Measurements from ENCODE around the gene LDB2. TPM values are rescaled to one million over a fixed set of nuclear protein-coding genes. Genes with fewer than 3 reads are reported as not detected.

LDB2 gene
- total RNA-seq, 4 donors from 2014 or later: 7.0 to 26.4 (median 18.1) TPM

DNA sequence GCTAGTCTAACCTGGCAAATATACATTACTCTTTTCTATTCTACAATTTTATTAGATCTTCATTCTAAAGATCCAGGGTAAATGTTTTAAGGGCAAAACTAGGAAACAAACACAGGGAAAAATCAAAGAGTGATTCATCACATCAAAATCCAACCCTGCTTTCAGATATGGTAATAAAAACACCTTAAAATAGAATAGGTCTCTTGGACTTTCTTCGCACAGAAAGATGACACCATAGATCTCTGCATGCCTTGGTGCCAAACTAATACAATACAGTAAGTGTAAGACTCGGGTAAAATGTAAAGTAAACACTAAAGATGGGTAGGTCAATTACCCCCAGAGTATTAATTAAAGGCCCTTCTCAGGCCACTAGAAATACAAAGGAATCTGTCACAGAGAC, 34.2 kb downstream of the LDB2 start:
- no peaks in the 10 kb centered on the region for H3K36me3 ChIP-seq
- H3K27ac ChIP-seq: peak overlapping the region; percentile 17 to 63 (median 36)
- intact Hi-C loops (cut with DNase I; ENCODE audit: low total_unique reads) (no loop called here), in situ Hi-C loops (cut with MboI; ENCODE audit: low sequenced_read_pairs in 4 of 4) (no loop called here)
- H3K4me1 ChIP-seq: peaks cover 0 to 13% of the 10 kb centered on the region in 2 donors
- H3K9me3 ChIP-seq: no peaks in the 10 kb centered on the region
- H3K4me3 ChIP-seq: no peak overlapping the region
- no peaks in the 10 kb centered on the region for H3K27me3 ChIP-seq
- no peak for ATAC-seq
- DNase-seq: no peak
- no peak for TF ChIP-seq POLR2A (IDR thresholded peaks at IDR 0.05)
- TF ChIP-seq, protein P1, sequence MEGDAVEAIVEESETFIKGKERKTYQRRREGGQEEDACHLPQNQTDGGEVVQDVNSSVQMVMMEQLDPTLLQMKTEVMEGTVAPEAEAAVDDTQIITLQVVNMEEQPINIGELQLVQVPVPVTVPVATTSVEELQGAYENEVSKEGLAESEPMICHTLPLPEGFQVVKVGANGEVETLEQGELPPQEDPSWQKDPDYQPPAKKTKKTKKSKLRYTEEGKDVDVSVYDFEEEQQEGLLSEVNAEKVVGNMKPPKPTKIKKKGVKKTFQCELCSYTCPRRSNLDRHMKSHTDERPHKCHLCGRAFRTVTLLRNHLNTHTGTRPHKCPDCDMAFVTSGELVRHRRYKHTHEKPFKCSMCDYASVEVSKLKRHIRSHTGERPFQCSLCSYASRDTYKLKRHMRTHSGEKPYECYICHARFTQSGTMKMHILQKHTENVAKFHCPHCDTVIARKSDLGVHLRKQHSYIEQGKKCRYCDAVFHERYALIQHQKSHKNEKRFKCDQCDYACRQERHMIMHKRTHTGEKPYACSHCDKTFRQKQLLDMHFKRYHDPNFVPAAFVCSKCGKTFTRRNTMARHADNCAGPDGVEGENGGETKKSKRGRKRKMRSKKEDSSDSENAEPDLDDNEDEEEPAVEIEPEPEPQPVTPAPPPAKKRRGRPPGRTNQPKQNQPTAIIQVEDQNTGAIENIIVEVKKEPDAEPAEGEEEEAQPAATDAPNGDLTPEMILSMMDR (IDR thresholded peaks at IDR 0.05 in 4 of 5, conservative IDR thresholded peaks at IDR 0.05 in 1 of 5): no peak

DNA sequence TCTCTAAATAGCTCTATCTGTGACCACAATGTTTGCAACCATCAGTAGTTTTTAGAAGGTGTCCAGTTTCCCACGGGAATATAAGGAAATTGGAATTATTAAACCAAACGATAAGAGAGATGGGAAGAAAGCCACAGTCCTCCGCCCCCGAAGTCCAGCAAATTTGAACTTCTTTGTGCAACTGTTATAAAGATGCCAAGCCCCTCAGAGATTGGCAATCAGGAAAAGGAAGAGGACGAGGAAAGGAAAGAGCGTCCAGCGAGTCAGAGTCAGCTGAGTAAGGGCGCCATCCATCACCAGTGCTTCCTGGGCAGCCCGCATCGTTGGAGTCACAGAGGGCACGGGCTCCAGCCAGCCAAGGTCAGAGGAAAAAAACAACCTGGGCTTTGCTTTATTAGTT, 35.7 kb downstream of the LDB2 start:
- no peak overlapping the region for H3K4me3 ChIP-seq
- peak in 1 of 2 donors; percentile 36 for ATAC-seq
- intact Hi-C loops (cut with DNase I; ENCODE audit: low total_unique reads): no loop called here
- DNase-seq: no peak
- in situ Hi-C loops (cut with MboI; ENCODE audit: low sequenced_read_pairs in 4 of 4): no loop called here
- no peaks in the 10 kb centered on the region for H3K36me3 ChIP-seq
- peak overlapping the region in 3 of 4 donors; percentile 47 to 69 (median 61) for H3K27ac ChIP-seq
- H3K27me3 ChIP-seq: no peaks in the 10 kb centered on the region
- no peak for TF ChIP-seq POLR2A (IDR thresholded peaks at IDR 0.05)
- TF ChIP-seq, protein P1 (IDR thresholded peaks at IDR 0.05 in 4 of 5, conservative IDR thresholded peaks at IDR 0.05 in 1 of 5): no peak
- H3K9me3 ChIP-seq: no peaks in the 10 kb centered on the region
- peaks cover 0 to 13% of the 10 kb centered on the region in 2 donors for H3K4me1 ChIP-seq

DNA sequence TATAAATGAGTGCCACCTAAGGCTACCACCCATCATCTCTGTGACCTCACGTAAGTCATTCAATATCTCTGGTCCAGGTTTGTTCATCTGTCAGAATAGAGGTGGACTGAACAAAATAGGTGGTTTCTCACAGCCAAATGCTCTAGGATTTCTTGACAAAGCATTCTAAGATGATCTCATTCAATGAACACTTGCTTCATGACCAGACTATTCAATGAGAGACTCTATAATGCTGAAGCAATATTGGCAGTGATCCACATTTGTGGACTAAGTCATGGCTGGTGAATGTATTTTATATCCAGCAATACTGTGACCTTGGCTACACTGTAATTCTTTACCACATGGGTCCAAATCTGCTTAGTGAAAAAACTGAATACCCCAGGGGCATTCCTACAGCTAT, 37.9 kb downstream of the LDB2 start:
- H3K27ac ChIP-seq: peak overlapping the region; percentile 7 to 69 (median 58)
- DNase-seq (no peak), ATAC-seq (no peak)
- in situ Hi-C loops (cut with MboI; ENCODE audit: low sequenced_read_pairs in 4 of 4): no loop called here
- H3K4me1 ChIP-seq: peaks cover 0 to 8% of the 10 kb centered on the region in 2 donors
- no peaks in the 10 kb centered on the region for H3K27me3 ChIP-seq
- H3K9me3 ChIP-seq: no peaks in the 10 kb centered on the region
- no peak overlapping the region for H3K4me3 ChIP-seq
- TF ChIP-seq, protein P1 (IDR thresholded peaks at IDR 0.05 in 4 of 5, conservative IDR thresholded peaks at IDR 0.05 in 1 of 5): no peak
- no peak for TF ChIP-seq POLR2A (IDR thresholded peaks at IDR 0.05)
- intact Hi-C loops (cut with DNase I; ENCODE audit: low total_unique reads): no loop called here
- H3K36me3 ChIP-seq: no peaks in the 10 kb centered on the region

DNA sequence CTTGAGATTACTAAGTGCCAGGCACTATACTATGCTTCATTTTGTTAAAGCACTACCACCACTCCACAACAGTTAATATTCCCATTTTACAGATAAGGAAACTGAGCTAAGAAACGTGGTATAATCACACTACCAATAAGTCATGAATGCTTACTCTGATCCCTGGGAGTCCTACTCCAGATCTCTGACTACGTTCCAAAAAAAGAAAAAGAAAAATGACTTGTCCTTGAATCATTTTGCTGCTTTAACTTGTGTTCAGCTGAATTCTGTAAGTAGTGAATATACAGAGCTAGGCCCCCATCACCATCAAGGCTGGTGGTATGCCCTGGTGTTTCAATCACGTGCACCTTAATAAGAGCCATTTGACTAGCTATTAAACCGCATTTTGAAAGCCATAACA, 39.4 kb downstream of the LDB2 start:
- intact Hi-C loops (cut with DNase I; ENCODE audit: low total_unique reads) (no loop called here), in situ Hi-C loops (cut with MboI; ENCODE audit: low sequenced_read_pairs in 4 of 4) (no loop called here)
- no peaks in the 10 kb centered on the region for H3K9me3 ChIP-seq
- ATAC-seq (no peak), DNase-seq (no peak)
- no peaks in the 10 kb centered on the region for H3K36me3 ChIP-seq
- no peak overlapping the region for H3K4me3 ChIP-seq
- peak overlapping the region; percentile 22 to 69 (median 58) for H3K27ac ChIP-seq
- H3K4me1 ChIP-seq: no peaks in the 10 kb centered on the region
- H3K27me3 ChIP-seq: no peaks in the 10 kb centered on the region
- TF ChIP-seq POLR2A (IDR thresholded peaks at IDR 0.05): no peak
- TF ChIP-seq, protein P1 (IDR thresholded peaks at IDR 0.05 in 4 of 5, conservative IDR thresholded peaks at IDR 0.05 in 1 of 5): no peak

DNA sequence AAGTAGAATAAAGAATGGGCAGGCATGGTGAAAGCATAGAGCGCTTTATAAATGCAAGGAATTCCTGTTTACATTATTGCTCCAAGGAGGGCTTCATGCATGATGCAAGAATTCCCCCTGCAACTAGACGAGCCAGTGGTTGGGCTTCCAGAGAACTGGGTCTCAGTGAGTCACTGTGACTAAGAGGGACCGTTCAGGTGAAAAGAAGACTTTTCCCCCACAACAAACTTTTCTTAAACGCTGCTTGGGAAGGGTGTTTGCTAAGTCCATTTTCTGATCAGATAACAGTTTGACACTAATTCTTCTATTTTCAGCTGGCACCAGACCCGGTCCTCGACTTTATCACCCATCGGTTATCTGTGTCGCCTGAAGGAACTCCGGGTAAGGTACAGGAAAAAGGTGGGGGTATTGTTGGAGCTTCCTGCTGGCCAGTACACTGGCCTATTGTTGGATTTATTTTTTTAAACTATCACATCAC, 40.1 kb downstream of the LDB2 start:
- no peak for DNase-seq
- in situ Hi-C loops (cut with MboI; ENCODE audit: low sequenced_read_pairs in 4 of 4) (no loop called here), intact Hi-C loops (cut with DNase I; ENCODE audit: low total_unique reads) (no loop called here)
- no peaks in the 10 kb centered on the region for H3K4me1 ChIP-seq
- H3K27ac ChIP-seq: peak overlapping the region; percentile 9 to 73 (median 68)
- H3K4me3 ChIP-seq: no peak overlapping the region
- no peaks in the 10 kb centered on the region for H3K9me3 ChIP-seq
- no peak for TF ChIP-seq POLR2A (IDR thresholded peaks at IDR 0.05)
- H3K36me3 ChIP-seq: no peaks in the 10 kb centered on the region
- peak; percentile 61 to 80 for ATAC-seq
- H3K27me3 ChIP-seq: no peaks in the 10 kb centered on the region
